NCI-H1092 (cell line): ENCODE results near the gene WSCD1.

Experiments used
- DNase-seq: peaks from one replicate; lab custom pipeline; 2025; lab: John Stamatoyannopoulos, UW

The WSCD1 gene

DNA sequence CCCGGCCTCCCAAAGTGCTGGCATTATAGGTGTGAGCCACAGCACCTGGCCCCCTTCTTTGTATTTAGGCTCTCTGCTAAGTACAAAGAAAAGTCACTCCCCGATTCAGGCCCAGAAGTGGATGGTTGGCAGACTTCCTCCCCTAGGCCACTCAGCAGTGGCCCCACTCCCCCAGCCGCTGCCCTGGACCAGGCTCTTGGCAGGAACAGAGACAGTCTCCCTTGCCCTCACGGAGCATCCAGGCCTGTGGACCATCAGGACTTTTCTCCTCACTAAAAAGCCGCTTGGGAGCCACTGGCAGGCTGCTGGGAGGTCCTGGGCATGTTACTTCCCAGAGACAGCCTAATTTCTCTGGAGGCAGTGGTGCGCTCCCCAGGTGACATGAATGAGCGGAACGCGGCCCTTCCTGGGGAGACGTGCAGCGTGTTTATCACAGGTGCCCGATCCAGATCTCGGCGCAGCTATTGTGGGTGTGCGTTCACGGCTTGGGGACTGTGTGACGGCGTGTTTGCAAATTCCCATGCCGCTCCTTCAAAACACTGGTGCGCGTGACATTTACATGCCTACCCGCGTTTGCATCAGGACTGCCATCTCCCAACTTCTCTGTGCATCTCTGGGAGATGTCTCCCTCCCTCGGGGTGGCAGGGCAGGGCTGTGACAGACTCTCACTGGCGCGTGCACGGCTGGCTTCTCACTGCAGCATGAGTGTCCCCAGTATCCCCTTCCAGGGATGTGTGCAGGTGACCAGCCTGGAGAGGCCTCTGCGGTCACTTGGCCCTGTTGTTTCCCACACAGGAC lies 16.6 kb downstream of the WSCD1 start:
- DNase-seq: no peak

DNA sequence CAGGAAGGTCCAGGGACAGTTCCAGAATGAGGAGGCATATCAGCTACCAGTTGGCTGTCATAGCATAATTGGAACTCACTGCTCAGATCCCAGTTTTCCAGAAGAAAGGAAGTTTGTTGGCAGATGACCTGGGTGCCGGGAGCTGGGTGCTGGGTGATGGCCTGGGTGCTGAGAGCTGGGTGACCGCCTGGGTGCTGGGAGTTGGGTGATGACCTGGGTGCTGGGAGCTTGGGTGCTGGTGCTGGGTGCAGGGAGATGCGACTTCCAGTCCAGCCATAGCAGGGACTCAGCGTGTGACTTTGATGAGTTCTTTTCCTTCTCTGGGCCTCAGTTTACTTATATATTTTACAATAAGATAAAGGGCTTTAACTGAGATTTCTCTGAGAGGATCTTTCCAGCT lies 18.0 kb downstream of the WSCD1 start:
- DNase-seq: no peak

DNA sequence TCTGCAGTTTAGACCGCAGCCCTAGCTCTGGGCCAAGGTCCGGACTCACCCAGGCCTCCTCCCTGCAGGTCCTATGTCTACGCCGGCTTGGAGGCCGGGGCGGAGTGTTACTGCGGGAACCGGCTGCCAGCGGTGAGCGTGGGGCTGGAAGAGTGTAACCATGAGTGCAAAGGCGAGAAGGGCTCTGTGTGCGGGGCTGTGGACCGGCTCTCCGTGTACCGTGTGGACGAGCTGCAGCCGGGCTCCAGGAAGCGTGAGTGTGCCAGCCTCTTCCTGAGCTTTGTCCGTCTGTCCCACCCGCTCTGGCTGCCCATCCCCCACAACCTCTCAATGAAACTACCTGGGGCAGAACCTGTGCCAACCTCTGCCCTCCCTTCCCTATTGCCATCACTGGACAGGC lies 20.1 kb downstream of the WSCD1 start:
- no peak for DNase-seq

DNA sequence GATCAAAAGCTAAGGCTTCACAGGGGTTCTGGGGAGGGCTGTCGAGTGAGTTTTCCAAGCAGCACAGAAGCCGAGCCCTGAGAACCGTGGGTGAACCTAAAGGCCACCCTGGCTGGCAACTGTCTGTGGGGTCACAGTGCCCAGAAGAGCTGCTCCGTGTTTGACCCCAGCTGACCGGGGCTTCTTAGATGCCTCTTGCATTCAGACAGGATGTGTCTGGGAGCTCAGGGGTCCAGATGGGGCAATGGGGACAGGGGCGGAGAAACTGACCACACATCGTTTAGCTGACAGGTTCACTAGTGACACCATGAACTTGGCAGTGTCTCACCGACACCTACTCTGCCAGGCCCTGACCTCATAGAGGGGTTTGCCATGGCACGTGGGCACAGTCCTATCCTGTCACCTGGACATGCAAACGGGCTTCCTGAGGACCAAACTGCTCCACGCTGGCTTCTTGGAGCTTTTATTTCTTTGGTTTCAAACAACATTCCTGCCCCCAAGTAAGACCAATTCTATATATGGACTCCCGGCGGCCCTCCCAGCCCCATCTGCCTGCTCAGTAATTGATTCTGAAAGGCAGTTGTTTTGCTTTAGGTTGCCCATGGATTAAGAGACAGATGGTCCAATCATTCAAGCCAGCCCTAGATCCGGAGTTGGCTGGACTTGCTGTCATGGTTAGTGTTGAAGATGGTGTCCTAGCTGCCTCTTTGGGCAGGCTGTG lies 22.2 kb downstream of the WSCD1 start:
- DNase-seq: no peak

DNA sequence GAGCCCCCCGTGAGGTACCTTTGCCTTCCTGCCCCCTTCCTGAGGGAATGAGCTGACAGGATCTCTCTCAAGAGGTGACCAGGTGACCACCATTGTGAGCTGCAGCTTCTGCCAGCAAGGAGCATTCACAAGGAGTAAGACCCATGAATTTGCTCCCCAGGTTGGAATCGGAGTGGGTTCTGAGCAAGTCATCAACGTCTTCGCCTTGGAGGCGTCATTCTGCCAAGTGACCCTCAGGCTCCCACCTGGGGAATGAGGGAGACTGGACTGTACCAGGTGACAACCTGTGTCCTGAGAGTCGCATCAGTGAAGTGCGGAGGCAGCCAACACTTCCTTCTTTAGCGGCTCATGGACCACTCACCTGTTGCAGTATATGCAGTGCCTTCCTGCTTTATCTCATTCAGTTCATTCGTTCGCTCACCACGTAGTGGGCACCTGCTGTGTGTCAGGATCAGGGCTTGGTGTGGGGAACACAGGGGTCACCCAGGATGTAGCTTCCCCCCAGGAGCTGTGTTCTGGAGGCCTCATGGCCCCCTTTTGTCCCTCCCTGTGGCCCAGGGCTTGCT lies 22.8 kb downstream of the WSCD1 start:
- DNase-seq: no peak

DNA sequence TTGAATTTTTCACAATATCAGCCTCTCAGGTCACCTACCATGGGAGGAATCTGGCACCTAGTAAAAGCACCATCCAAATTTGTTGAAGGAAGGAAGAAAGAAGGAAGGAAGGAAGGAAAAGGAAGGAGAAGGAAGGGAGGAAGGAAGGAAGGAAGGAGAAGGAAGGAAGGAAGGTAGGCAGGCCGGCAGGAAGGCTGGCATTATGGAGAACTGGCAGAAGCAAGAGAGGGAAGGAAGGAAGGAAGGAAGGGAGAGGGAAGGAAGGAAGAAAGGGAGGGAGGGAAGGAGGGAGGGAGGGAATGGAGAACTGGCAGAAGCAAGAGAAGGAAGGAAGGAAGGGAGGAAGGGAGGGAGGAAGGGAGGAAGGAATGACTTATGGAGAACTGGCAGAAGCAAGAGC lies 24.3 kb downstream of the WSCD1 start:
- no peak for DNase-seq

DNA sequence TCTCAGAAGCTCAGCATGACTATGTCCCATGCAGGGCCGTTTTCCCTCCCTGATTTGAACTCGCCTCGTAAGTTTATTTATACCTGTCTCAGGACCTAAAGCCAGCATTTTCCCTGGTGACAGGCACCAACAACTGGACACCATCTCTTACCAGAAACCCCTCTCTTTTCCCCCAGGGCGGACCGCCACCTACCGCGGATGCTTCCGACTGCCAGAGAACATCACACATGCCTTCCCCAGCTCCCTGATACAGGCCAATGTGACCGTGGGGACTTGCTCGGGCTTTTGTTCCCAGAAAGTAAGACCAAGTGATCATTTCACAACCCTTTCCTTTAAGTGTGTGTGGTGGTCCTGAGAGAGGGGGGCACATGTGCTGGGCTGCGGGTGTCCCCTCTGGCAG lies 24.7 kb downstream of the WSCD1 start:
- no peak for DNase-seq

DNA sequence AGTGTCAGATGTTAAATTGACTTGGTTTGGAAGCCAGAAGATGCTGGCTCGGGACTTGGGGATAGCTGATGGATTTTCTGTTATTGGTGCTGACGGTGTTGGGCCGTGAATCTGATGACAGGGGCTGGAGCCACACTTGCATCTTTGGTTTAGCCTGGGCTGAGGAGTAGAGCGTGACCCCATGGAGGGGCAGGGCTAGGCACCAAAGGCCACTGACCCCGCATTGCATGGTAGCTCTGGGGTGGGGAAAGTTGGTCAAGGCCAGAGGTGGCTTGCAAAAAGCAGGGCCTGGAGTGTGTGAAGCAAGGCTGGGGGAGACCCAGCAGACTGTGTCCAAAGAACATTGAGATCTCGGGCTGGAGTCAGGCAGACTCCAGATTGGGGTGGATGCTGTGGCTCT lies 25.3 kb downstream of the WSCD1 start:
- no peak for DNase-seq

DNA sequence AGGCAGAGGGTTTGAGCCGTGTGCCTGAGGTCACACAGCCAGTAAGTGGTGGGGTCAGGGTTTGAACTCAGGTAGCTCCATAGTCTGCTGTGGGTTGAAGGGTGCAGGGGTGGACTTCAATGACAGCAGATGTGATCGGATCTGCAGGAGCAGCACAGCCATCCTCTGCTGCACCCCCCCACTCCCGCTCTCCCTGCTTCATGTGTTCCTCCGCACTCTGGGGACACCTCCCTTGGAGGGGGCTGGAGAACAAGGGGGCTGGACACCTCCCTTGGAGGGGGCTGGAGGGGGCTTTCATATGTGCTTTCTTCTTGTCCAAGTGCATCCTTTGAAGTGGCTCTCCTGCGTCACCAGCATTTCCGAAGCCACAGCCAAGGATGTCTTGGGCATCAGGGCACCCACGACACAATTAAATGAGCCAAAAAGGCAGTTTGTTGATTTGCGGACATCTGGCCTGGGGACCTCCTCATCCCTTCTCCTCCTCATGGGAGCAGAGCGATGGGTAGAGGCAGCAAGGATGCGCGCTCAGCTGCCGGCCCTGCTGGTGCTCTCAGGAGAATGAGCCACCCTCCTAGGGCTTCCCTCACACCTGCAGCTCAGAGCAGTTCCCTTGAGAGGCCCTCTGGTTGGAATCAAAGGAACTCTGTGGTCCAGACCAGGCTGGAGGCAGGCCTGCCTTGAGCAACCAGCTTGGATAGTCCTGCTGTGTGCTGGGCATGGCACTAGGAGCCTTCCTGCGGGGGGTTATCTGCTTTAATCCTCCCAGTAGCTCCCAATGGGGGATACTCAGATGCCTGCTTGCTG lies 26.2 kb downstream of the WSCD1 start:
- no peak for DNase-seq

DNA sequence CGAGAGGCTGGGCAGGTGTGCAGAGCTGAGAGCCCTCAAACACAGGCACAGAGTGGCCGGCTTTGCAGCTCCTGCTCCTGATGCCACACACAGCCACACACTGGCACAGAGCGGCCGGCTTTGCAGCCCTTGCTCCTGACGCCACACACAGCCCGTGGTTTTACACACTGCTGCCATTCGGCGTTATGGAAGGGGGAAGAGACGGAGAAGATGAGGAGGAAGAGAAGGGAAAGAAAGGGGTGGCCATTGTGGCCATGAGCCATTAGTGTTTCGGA lies 26.8 kb downstream of the WSCD1 start:
- DNase-seq: no peak

DNA sequence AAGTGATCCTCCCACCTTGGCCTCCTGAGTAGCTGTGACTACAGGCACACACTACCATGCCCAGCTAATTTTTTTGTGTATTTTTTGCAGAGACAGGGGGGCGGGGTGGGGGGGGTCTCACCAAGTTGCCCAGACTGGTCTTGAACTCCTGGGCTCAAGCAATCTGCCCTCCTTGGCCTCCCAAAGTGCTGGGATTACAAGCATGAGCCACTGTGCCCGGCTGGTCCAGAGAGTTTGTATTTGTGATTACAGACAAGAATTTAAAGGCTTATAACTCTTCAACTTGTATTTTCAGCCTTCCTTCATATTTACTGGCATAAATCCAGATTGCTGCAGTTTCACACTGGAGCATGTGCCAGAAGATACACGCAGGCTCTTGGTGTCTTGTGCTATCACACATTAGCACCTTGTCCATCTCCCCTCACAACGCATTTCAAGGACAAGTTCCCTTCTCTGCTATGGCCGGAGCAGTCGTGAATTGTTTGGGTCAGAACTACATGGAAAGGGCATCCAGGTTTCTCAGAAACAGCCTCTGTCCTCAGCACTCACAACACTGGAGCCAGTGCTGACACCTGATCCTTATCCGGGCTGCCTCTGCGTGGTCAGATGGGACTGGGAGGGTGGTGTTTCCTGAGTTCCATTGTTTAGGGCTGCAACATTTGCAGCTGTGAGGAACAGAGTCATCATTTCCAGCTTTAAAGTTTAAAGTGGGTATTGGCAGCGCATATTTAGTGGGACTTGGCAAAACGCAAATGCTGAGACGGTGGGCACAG lies 28.1 kb downstream of the WSCD1 start:
- DNase-seq: no peak

DNA sequence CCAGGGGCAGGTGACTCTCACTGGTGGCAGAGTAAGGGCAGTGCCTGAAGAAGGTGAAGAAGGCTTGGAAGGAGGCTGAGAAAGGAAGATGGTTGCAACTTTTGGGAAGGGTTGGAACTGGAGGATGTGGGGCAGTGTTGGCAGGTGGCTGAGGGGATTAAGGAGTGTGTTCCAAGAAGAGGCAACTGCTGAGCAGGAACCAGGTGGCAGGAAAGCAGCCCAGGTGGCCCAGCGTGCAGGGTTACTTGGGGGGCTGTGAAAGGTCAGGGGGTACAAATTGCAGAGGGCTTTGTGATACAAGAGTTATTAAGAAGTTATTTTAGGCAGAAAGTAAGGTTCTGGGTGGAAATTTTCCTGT lies 28.6 kb downstream of the WSCD1 start:
- no peak for DNase-seq

DNA sequence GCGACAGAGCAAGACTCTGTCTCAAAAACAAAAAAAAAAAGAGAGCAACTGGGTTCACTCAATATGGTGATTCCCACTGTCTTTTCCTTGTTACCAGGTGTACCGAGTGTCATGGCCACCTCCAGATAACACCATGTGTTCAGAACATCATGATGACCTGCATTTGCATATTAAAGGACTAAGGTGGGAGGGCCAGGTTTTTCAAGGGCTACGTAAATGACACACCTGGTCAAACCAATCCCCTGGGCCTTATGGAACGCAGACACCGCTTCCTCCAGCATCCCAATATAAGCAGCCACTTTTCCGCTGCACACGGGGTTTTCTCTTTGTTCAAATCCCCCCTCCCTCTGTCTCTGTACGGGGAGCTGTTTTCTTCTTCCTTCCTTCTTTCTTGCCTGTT lies 29.3 kb downstream of the WSCD1 start:
- DNase-seq: no peak

DNA sequence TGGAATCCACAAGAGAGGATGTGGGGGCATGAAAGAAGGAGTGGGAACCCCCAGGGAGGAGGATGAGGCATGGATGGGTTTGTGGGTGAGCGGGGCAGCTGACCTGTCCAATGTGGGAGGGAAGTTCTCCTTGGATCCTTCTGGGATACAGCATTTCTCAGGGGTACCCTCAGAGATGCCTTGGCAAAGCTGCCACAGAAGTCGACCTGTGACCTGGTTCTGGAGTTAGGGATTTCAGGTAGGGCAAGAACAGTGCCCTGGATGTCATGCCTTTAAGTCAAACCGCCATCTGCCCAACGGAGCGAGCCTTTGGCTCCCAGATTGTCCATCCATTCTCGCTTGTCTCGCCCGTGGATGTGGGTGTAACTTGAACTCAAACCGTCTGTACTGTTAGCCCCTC lies 30.0 kb downstream of the WSCD1 start:
- DNase-seq: no peak

DNA sequence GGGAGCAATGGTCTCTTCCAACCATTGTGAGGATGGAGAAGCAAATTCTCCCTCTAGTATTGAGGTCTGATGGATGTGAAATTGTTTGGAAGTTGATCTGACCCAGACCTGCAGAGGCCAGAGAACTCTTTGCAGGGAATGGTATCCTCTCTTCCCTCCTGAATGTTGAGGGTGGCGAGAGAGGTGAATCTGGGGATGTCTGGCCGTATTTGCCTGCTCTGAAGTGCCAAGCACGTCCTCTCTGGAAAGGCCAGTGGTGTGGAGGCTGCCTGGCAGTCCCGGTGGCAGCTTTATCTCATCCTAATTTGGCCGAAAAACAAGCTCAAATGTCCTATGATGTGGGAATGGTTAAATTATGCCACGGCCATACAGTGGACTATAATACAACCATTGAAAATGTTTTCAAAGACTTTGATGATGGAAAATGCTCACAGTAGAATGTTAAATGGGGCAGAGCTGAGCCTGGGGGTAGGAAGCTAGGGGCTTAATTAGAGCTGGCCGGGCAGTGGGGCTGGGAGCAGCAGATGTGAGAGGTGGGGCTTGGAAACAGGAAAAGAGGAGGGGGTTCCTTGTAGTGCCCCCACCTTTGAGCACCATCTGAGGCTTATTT lies 30.8 kb downstream of the WSCD1 start:
- DNase-seq: no peak

DNA sequence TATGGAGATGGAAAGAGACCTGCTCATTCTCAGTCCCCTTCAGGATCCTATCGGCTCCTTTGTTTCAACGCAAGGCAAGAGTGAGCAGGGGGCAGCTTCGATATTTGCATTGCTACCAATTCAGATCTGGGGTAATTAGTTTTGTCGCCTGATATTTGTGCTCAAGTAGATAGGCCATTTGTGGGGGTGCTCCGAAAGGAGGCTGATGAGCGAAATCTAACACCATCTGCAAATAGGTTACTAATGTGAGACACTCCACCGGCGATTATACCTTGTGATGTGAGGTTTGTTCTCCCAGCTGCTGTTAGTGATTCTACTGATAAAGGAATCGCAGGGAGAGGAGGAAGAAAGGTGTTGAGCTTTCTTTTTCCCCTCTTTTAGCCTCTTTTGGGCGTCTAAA lies 31.5 kb downstream of the WSCD1 start:
- no peak for DNase-seq

DNA sequence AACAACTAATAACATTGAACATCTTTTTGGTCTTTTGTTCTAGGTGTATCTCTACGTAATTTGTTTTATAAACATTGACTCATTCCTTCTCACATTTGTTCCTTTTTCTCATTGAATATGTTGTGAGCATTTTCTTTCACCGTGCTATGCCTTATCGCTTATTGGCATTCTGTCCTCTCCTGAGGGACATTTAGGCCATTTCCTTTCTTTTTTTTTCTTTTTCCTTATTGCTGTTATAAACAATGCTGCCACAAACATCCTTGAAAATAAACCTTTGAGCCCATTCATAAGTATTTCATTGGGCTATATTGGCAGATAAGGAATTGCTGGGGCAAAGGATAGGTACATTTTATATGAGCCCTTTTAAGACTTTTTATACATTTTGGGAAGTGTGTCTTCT lies 32.4 kb downstream of the WSCD1 start:
- DNase-seq: no peak

DNA sequence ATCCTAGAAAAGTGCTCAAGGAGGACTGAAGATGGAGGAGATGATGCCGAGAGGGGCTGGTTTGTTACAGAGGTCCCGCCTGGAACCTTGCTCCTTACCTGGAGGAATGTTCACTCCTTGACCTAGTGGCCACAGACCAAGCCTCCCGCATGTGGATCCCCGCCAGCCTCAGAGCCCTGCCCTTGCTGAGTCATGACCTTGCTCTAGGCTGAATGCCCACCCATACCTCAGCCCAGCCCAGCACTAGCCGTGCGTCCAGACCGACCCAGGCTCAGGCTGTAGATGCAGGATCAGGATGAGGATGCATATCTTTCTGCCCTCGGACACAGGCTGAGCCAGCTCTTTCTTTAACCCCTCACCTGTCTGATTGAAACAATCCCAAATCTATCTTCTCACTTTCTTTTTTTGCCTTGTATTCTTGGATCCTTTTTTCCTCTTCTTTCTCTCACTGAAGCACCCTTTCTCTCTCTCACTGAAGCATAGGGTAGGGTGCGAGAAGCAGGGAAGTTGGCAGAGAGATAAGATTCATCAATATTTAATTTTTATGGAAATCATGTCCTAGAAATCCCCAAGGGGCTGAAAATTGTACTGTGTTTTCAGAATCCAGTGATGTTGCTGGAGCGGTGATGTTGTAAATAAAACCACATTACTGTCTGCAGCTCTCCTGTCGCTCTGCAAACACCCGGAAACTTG lies 34.9 kb downstream of the WSCD1 start:
- DNase-seq: no peak

DNA sequence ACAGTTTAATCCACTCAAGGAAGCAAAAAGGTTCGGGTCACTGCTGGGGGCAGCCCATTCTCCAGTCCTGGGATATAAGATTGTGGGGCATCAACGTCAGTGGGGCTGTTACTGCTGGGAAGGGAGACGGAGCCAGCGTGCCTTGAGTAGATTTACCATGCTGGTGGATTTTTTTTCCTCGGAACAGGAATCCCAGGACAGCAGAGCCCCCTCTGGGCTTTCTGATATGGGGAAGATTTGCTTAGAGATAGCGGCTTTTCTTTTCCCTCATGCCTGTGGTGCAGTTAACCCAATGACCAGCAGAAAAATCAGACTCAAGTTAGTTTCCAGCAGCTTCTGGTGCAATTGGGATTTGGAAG lies 35.4 kb downstream of the WSCD1 start:
- DNase-seq: no peak

DNA sequence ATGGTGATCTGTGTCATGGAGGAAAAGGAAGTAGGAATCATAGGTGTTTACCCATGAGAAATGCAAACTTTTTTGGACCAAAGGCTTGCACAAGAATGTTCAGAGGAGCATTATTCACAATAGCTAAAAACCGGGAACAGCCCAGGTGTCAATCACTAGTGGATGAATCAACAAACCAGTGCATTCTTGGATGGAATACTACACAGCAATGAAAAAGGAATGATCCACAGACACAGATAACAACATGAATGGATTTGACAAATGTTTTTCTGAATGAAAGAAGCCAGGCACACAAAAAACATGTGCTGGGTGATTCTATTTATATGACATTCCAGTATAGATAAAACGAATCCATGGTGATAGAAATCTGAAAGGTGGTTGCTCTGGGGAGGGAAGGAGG lies 36.0 kb downstream of the WSCD1 start:
- no peak for DNase-seq

DNA sequence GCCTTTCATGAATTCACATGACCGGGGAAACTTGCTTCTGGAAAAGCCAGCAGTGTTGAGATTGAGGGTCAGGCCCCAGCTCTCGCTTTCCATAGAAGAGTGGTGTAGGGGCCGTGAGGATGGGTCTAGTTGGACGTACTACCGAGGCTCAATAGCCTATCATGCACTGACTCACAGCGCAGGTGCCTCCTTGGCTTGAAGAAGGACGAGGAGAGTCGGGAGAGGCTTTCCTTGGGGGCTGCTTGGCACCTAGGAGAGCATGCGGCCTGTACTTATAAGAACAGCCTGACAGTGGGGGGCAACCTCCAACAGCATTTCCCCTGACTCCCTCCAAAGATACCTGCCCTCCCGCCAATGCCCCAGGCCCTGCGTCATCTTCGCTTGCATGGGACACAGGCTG lies 37.6 kb downstream of the WSCD1 start:
- DNase-seq: no peak
